Neural progenitor cell (in vitro differentiated cells): Measurements from ENCODE around the gene AGMO. TPM values are rescaled to one million over a fixed set of nuclear protein-coding genes. Genes with fewer than 3 reads are reported as not detected.

Experiments used
- DNase-seq: peaks from one replicate; pipeline ENCODE4 v3.0.0-alpha.2; 2016; ENCODE audit warnings: low spot score
- H2AFZ ChIP-seq: fragments of 200-600 bp; sonication (generic); replicated peaks from 2 replicates; pipeline ENCODE4 v1.6.1; 2016; ENCODE audit warnings: antibody characterized with exemption
- H3F3A ChIP-seq: fragments of 200-600 bp; sonication (generic); 2 replicates; pipeline ENCODE4 v1.6.1; 2016; ENCODE audit warnings: antibody characterized with exemption, low read depth
- H3K27ac ChIP-seq: fragments of 200-600 bp; sonication (generic); 2 replicates; pipeline ENCODE4 v1.5.1; 2016; ENCODE audit warnings: mild to moderate bottlenecking
- H3K27me3 ChIP-seq: fragments of 200-600 bp; sonication (generic); 2 replicates; pipeline ENCODE4 v1.6.1; 2016; ENCODE audit warnings: mild to moderate bottlenecking, moderate library complexity
- H3K36me3 ChIP-seq: fragments of 200-600 bp; sonication (generic); 2 replicates; pipeline ENCODE4 v1.5.1; 2016
- H3K4me1 ChIP-seq: fragments of 200-600 bp; sonication (generic); 2 replicates; pipeline ENCODE4 v1.6.1; 2016; ENCODE audit warnings: mixed run types
- H3K4me2 ChIP-seq: fragments of 200-600 bp; sonication (generic); 2 replicates; pipeline ENCODE4 v1.6.1; 2016
- H3K4me3 ChIP-seq: fragments of 200-600 bp; sonication (generic); 2 replicates; pipeline ENCODE4 v1.5.1; 2016
- H3K79me2 ChIP-seq: fragments of 200-600 bp; sonication (generic); 2 replicates; pipeline ENCODE4 v1.6.1; 2016; ENCODE audit warnings: low read depth
- H3K9ac ChIP-seq: fragments of 200-600 bp; sonication (generic); 2 replicates; pipeline ENCODE4 v1.6.1; 2016
- H3K9me3 ChIP-seq: fragments of 200-600 bp; sonication (generic); 2 replicates; pipeline ENCODE4 v1.5.1; 2016; ENCODE audit warnings: low read depth
- H4K20me1 ChIP-seq: fragments of 200-600 bp; sonication (generic); 2 replicates; pipeline ENCODE4 v1.6.1; 2016; ENCODE audit warnings: low read depth
- H3K27ac Mint-ChIP-seq: 3 replicates; pipeline ENCODE4 v1.8.0; 2021; ENCODE audit warnings: mixed read lengths
- H3K27me3 Mint-ChIP-seq: 2 replicates; pipeline ENCODE4 v1.8.0; 2022; ENCODE audit warnings: low read depth, mild to moderate bottlenecking, inconsistent platforms, moderate library complexity, mixed read lengths; ENCODE audit not compliant: insufficient read depth
- H3K36me3 Mint-ChIP-seq: 3 replicates; pipeline ENCODE4 v1.8.0; 2021; ENCODE audit warnings: mixed read lengths
- H3K4me1 Mint-ChIP-seq: 3 replicates; pipeline ENCODE4 v1.8.0; 2021; ENCODE audit warnings: mixed read lengths
- H3K4me3 Mint-ChIP-seq: 3 replicates; pipeline ENCODE4 v1.8.0; 2021; ENCODE audit warnings: mild to moderate bottlenecking, moderate library complexity, mixed read lengths
- H3K9me3 Mint-ChIP-seq: 3 replicates; pipeline ENCODE4 v1.8.0; 2020; ENCODE audit warnings: mixed read lengths
- EZH2 ChIP-seq: fragments of 200-600 bp; sonication (generic); IDR thresholded peaks from 2 replicates; pipeline ENCODE4 v1.6.1; 2017; ENCODE audit warnings: antibody characterized with exemption, mild to moderate bottlenecking, moderate library complexity
- EZH2phosphoT487 ChIP-seq: fragments of 200-600 bp; sonication (generic); IDR thresholded peaks from 2 replicates; pipeline ENCODE4 v1.6.1; 2017; ENCODE audit warnings: antibody characterized with exemption
- total RNA-seq: library from RNA; depleted of rRNA; stranded (reverse); fragments of >200 nt; gene quantifications from 2 replicates; pipeline ENCODE4 v1.2.3, GENCODE V29; 2015; ENCODE audit warnings: low replicate concordance
- TF ChIP-seq, protein P1 (sequence below): fragments of 200-600 bp; sonication (generic); IDR thresholded peaks from 2 replicates; pipeline ENCODE4 v1.5.1; 2017; ENCODE audit warnings: antibody characterized with exemption, mild to moderate bottlenecking

The AGMO gene
- total RNA-seq, 1 donor from 2014 or later, result 0.30 TPM

DNA sequence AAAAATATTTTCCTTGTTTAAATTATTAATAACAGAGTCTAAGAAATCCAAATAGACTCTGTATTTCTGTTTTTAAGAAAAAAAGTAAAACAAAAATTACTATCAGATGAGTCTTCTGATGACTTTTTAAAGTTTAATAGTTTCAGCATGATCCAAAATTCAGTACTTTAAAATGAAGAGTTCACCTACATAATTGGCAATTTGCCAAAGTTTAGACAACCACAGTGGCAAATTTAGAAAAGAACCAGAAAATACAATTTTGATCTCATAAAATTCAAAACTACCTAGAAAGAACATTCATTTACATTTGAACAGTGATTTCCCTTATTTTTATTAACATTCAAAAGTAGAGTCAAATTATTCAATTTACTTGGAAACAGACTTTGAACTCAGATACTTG, 56.1 kb downstream of the AGMO start:
- Histone ChIP-seq H3K27ac (no peak overlapping the region), H3K4me1 (no peaks in the 10 kb centered on the region), H2AFZ (no peak overlapping the region), H3K9ac (no peak overlapping the region), H3K9me3 (no peaks in the 10 kb centered on the region), H3K4me2 (no peak overlapping the region), H3K4me3 (no peak overlapping the region), H3K27me3 (no peaks in the 10 kb centered on the region), H4K20me1 (no peaks in the 10 kb centered on the region), H3K36me3 (no peaks in the 10 kb centered on the region), H3F3A (no peaks in the 10 kb centered on the region), H3K79me2 (no peaks in the 10 kb centered on the region)
- H3K27ac Mint-ChIP-seq, result no peak overlapping the region
- TF ChIP-seq EZH2phosphoT487, result no peak
- TF ChIP-seq, protein P1, sequence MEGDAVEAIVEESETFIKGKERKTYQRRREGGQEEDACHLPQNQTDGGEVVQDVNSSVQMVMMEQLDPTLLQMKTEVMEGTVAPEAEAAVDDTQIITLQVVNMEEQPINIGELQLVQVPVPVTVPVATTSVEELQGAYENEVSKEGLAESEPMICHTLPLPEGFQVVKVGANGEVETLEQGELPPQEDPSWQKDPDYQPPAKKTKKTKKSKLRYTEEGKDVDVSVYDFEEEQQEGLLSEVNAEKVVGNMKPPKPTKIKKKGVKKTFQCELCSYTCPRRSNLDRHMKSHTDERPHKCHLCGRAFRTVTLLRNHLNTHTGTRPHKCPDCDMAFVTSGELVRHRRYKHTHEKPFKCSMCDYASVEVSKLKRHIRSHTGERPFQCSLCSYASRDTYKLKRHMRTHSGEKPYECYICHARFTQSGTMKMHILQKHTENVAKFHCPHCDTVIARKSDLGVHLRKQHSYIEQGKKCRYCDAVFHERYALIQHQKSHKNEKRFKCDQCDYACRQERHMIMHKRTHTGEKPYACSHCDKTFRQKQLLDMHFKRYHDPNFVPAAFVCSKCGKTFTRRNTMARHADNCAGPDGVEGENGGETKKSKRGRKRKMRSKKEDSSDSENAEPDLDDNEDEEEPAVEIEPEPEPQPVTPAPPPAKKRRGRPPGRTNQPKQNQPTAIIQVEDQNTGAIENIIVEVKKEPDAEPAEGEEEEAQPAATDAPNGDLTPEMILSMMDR, result no peak
- TF ChIP-seq EZH2, result no peak
- no peak for DNase-seq
- H3K4me3 Mint-ChIP-seq, result no peak overlapping the region
- no peaks in the 10 kb centered on the region for H3K27me3 Mint-ChIP-seq
- H3K9me3 Mint-ChIP-seq, result no peaks in the 10 kb centered on the region
- no peaks in the 10 kb centered on the region for H3K36me3 Mint-ChIP-seq
- H3K4me1 Mint-ChIP-seq, result no peaks in the 10 kb centered on the region

DNA sequence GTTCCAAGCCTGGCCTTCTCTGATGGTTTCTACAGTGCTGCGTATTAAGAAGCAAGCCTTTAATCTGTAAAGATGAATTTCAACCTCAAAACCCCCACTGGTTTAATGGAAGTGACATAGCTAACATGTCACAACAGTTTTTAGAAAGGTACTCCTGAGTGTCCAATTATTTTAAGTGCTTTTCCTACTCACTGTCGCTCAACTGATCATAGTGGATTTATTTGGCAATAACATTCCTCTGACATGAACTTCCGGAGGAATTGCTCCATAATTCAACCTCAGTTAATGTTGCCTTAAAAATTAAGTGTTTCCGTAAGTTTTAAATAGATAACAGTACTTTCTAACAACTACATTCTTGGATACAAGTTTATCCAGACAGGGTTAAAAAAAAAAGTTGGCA, 57.5 kb downstream of the AGMO start:
- H3K4me3 ChIP-seq, result no peak overlapping the region
- Mint-ChIP-seq H3K36me3 (no peaks in the 10 kb centered on the region), H3K9me3 (no peaks in the 10 kb centered on the region), H3K27me3 (no peaks in the 10 kb centered on the region), H3K27ac (no peak overlapping the region), H3K4me3 (no peak overlapping the region), H3K4me1 (no peaks in the 10 kb centered on the region)
- no peaks in the 10 kb centered on the region for H4K20me1 ChIP-seq
- no peak for DNase-seq
- H3K36me3 ChIP-seq, result no peaks in the 10 kb centered on the region
- no peak overlapping the region for H2AFZ ChIP-seq
- no peaks in the 10 kb centered on the region for H3K27me3 ChIP-seq
- no peaks in the 10 kb centered on the region for H3K79me2 ChIP-seq
- no peak overlapping the region for H3K9ac ChIP-seq
- H3K4me2 ChIP-seq, result no peak overlapping the region
- TF ChIP-seq EZH2phosphoT487 (no peak), EZH2 (no peak)
- TF ChIP-seq, protein P1, result no peak
- no peaks in the 10 kb centered on the region for H3K4me1 ChIP-seq
- no peak overlapping the region for H3K27ac ChIP-seq
- H3F3A ChIP-seq, result no peaks in the 10 kb centered on the region
- H3K9me3 ChIP-seq, result no peaks in the 10 kb centered on the region

GRCh38 chr7:15503603-15504290, 58.1 kb downstream of the AGMO start:
- Mint-ChIP-seq H3K4me1 (no peaks in the 10 kb centered on the region), H3K36me3 (no peaks in the 10 kb centered on the region), H3K4me3 (no peak overlapping the region), H3K27ac (no peak overlapping the region), H3K27me3 (no peaks in the 10 kb centered on the region), H3K9me3 (no peaks in the 10 kb centered on the region)
- Histone ChIP-seq H3K27ac (no peak overlapping the region), H3F3A (no peaks in the 10 kb centered on the region), H2AFZ (no peak overlapping the region), H3K27me3 (no peaks in the 10 kb centered on the region), H3K36me3 (no peaks in the 10 kb centered on the region), H3K4me1 (no peaks in the 10 kb centered on the region), H3K4me2 (no peak overlapping the region), H3K9ac (no peak overlapping the region), H4K20me1 (no peaks in the 10 kb centered on the region), H3K79me2 (no peaks in the 10 kb centered on the region), H3K4me3 (no peak overlapping the region), H3K9me3 (no peaks in the 10 kb centered on the region)
- TF ChIP-seq EZH2phosphoT487, result no peak
- TF ChIP-seq, protein P1, result no peak
- TF ChIP-seq EZH2, result no peak
- DNase-seq, result no peak
